Glutamatergic neuron (in vitro differentiated cells): ENCODE measurements around the gene TRIO. TPM values are rescaled to one million over a fixed set of nuclear protein-coding genes. Genes with fewer than 3 reads are reported as not detected.

Source experiments
- DNase-seq: peaks from one replicate; pipeline ENCODE4 v3.0.0; 2022
- H3K27ac Mint-ChIP-seq: one replicate; pipeline ENCODE4 v1.8.0; 2020; ENCODE audit warnings: mild to moderate bottlenecking, mixed read lengths, inconsistent platforms; ENCODE audit not compliant: unreplicated experiment
- H3K27me3 Mint-ChIP-seq: one replicate; pipeline ENCODE4 v1.8.0; 2020; ENCODE audit warnings: mild to moderate bottlenecking, moderate library complexity, mixed read lengths, inconsistent platforms; ENCODE audit not compliant: unreplicated experiment
- H3K36me3 Mint-ChIP-seq: one replicate; pipeline ENCODE4 v1.8.0; 2020; ENCODE audit warnings: mild to moderate bottlenecking, mixed read lengths, inconsistent platforms; ENCODE audit not compliant: unreplicated experiment
- H3K4me1 Mint-ChIP-seq: one replicate; pipeline ENCODE4 v1.8.0; 2020; ENCODE audit warnings: mild to moderate bottlenecking, low read depth, mixed read lengths, inconsistent platforms; ENCODE audit not compliant: unreplicated experiment
- H3K4me3 Mint-ChIP-seq: one replicate; pipeline ENCODE4 v1.8.0; 2020; ENCODE audit warnings: mild to moderate bottlenecking, mixed read lengths, inconsistent platforms; ENCODE audit not compliant: unreplicated experiment
- H3K9me3 Mint-ChIP-seq: one replicate; pipeline ENCODE4 v1.8.0; 2020; ENCODE audit warnings: mild to moderate bottlenecking, moderate library complexity, mixed read lengths, inconsistent platforms; ENCODE audit not compliant: unreplicated experiment
- CTCF ChIP-seq: fragments of 200-600 bp; sonication (generic); IDR thresholded peaks from one replicate; pipeline ENCODE4 v1.5.0; 2021; ENCODE audit not compliant: partially characterized antibody, unreplicated experiment
- total RNA-seq: library from RNA; stranded (reverse); fragmentation: NEBNext Ultra II Directional; extraction: Animal tissue kit (Norgen Biotek cat#: 25700); gene quantifications from one replicate; pipeline ENCODE4 v1.2.1, GENCODE V29; 2021; ENCODE audit not compliant: unreplicated experiment

TRIO gene
- total RNA-seq, 1 donor from 2014 or later: 281 TPM

- Mint-ChIP-seq H3K4me3 (no peak overlapping the region), H3K36me3 (no peaks in the 10 kb centered on the region), H3K4me1 (peaks cover 56% of the 10 kb centered on the region), H3K9me3 (peaks cover 5% of the 10 kb centered on the region), H3K27me3 (peaks cover 4% of the 10 kb centered on the region), H3K27ac (no peak overlapping the region)
- no peak for DNase-seq
- TF ChIP-seq CTCF: no peak
These were observed 92.7 kb downstream of the TRIO start for GRCh38 chr5:14235872-14236271.

GRCh38 chr5:14236757-14237156 is 93.6 kb downstream of the TRIO start:
- Mint-ChIP-seq H3K4me3 (no peak overlapping the region), H3K4me1 (peaks cover 54% of the 10 kb centered on the region), H3K9me3 (peaks cover 5% of the 10 kb centered on the region), H3K27me3 (peaks cover 4% of the 10 kb centered on the region), H3K36me3 (no peaks in the 10 kb centered on the region), H3K27ac (no peak overlapping the region)
- TF ChIP-seq CTCF: no peak
- DNase-seq: no peak

- no peak for TF ChIP-seq CTCF
- no peak for DNase-seq
- Mint-ChIP-seq H3K9me3 (peaks cover 5% of the 10 kb centered on the region), H3K4me1 (peaks cover 53% of the 10 kb centered on the region), H3K27me3 (peaks cover 6% of the 10 kb centered on the region), H3K36me3 (no peaks in the 10 kb centered on the region), H3K4me3 (peak overlapping the region; percentile 63), H3K27ac (peak overlapping the region; percentile 73)
These were observed 94.4 kb downstream of the TRIO start for GRCh38 chr5:14237317-14238086.

- DNase-seq: no peak
- Mint-ChIP-seq H3K4me1 (peaks cover 59% of the 10 kb centered on the region), H3K27me3 (peaks cover 6% of the 10 kb centered on the region), H3K27ac (no peak overlapping the region), H3K9me3 (peaks cover 5% of the 10 kb centered on the region), H3K4me3 (peak overlapping the region; percentile 45), H3K36me3 (no peaks in the 10 kb centered on the region)
- no peak for TF ChIP-seq CTCF
These were observed 95.1 kb downstream of the TRIO start for GRCh38 chr5:14238272-14238671.

- Mint-ChIP-seq H3K4me1 (peaks cover 64% of the 10 kb centered on the region), H3K9me3 (peaks cover 8% of the 10 kb centered on the region), H3K4me3 (no peak overlapping the region), H3K27ac (no peak overlapping the region), H3K27me3 (peaks cover 6% of the 10 kb centered on the region), H3K36me3 (no peaks in the 10 kb centered on the region)
- TF ChIP-seq CTCF: no peak
- no peak for DNase-seq
These were observed 96.3 kb downstream of the TRIO start for GRCh38 chr5:14239404-14239803.
